Stimulated activated CD4-positive, alpha-beta T cell treated with anti-CD3 and anti-CD28 coated beads, Interleukin-4, amount 100 ng/mL, for 1 hour (primary cell): ENCODE measurements around the gene PTGDS.

ENCODE experiments used
- DNase-seq: peaks from one replicate; pipeline ENCODE4 v3.0.0-alpha.2; 2020

The PTGDS gene

DNA sequence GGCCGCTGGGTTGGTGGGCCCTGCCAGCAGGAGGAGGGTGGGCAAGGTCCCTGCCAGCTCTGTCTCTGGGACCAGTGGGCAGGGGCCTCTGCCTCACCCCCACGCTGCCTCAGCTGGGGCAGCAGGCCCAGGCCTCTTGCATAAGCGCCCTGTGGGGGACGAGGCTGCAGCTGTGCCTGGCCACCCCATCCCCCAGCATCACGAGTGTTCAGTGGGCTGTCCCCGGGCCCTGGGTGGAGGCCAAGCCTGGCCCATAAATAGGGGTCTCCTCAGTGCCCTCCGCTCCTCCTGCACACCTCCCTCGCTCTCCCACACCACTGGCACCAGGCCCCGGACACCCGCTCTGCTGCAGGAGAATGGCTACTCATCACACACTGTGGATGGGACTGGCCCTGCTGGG is at the start of gene PTGDS:
Gene PTGDS (plus strand): TSS at position 282 of the 400 bp plus-strand sequence. CDS start 75 bp downstream, at position 357.
- no peak for DNase-seq

DNA sequence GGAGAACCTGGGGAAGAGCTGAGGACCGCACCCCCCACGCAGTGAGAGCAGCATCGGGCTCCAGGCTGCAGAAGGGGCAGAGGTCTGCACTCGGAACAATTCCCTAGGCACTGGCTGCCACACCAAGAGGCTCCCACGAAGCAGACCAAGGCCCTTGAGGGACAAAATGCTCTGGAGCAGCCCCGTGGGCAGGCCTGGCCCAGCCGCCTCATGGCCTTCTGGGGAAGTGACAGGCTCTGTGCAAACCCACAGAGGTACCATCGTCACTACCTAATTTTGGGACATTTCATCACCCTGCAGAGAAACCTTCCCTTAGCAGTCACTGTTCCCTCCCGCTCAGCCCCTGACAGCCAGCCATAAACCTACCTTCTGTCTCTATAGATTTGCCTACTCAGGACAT is 48.7 kb upstream of the PTGDS start:
- DNase-seq, result no peak

- DNase-seq, result no peak
These were observed 47.3 kb upstream of the PTGDS start for GRCh38 chr9:136930014-136930413.

DNA sequence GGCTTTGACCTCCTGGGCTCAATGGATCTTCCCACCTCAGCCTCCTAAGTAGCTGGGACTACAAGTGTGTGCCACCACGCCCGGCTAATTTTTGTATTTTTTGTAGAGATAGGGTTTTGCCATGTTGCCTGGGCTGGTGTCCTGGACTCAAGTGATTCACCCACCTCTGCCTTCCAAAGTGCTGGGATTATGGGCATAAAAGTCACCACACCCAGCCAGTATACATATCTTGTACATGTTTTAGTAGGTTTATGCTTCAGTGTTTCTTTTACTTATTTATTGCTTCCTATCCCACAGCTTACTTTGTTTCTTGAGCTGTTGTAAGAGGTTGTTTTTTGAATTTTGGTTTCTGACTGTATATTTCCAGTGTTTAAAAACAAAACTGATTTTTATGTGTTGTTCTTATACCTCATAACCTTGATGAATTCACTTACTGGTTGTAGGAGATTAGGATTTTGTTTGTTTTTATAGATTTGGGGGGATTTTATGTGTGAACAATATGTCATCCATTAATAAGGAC is 45.6 kb upstream of the PTGDS start:
- DNase-seq, result no peak

GRCh38 chr9:136934277-136934676 is 43.0 kb upstream of the PTGDS start:
- no peak for DNase-seq

GRCh38 chr9:136935651-136936050 is 41.7 kb upstream of the PTGDS start:
- no peak for DNase-seq

DNA sequence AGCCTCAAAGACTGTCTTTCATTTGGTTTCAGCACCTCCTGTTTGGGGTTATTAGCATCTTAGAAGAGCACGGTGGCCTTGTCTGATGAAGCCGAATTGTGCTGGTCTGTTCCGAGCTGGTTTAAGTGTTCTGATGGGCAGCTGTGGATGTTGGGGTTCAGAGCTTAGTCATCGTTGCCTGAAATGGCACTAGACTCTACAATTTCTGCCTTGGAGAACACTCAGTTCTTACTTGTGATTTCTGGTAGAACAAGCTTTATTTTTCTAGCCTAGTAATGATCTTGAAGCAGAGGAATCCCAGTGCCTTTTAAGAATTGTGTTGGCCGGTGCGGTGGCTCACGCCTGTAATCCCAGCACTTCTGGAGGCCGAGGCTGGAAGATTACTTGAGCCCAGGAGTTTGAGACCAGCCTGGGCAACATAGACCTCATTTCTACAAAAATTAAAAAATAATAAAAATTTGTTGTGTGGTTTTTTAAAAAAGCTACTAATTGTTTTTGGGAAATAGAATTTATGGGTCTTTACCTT is 40.6 kb upstream of the PTGDS start:
- no peak for DNase-seq

- no peak for DNase-seq
These were observed 39.9 kb upstream of the PTGDS start for GRCh38 chr9:136937186-136938001.

DNA sequence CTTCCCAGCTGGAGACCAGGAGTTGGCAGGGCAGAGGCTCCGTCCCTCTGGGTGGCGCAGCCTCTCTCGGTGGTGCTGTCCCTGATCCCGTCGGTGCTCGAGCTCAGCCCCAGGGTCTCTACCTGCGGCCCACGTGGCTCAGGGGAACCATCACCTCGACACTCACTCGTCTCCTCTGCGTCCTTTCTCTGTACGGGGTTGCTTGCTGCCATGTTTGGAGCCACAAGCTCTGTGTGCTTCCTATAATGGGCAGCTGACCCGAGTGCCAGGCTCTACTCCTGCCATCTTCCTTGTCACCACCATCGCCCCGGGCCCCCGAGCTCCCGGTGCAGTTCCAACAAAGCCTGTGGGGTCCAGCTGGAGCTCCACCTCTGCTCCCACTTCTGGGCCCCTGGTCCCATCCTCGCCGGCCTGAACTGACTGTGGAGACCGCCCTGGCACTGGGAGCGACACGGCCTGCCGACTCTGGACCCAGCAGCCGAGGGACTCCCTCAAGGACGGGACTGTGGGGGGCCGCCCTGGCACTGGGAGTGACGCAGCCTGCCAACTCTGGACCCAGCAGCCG is 37.8 kb upstream of the PTGDS start:
- DNase-seq, result no peak

GRCh38 chr9:136939996-136940525 is 37.2 kb upstream of the PTGDS start:
- DNase-seq, result no peak

- no peak for DNase-seq
These were observed 36.6 kb upstream of the PTGDS start for GRCh38 chr9:136940526-136941230.

DNA sequence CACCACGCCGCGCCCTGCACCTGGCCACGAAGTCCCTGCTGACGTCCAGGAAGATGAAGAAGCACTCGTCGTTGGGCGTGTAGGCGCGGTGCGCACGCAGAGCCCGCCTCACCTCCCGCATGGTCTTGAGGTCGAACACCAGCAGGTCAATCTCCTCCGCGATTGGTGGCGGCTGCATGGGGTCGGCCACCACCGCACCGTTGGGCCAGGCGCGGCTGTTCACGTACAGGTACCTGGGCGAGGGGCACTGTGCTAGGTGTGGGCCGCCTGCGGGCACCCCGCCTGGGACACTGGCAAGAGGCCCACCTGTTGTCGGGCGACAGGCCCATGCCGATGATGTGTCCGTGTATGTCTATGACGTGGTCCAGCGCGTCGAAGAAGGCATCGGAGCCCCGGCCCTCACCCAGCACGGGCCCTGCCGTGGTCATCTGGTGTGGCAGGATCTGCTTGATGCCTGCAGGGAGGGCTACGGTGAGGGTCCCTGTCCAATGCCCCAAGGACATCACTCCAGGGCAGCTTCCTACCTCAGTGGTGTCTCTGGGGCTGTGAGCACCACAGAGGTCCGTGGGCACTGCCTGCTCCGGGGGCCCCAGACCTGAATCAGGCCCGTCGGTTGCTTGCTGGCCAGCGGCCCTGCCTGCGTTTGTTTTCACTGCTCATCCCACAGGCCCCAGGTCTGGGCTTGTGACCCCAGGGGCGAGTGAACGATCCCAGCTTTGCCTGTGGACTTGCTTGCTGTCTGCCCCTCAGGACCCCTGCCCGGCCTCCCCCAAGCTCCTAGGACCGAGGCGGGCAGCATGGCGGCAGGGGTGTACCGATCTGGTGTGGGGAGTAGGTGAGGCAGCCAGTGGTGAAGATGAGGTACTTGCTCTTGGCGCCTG is 35.8 kb upstream of the PTGDS start:
- DNase-seq, result no peak

- DNase-seq, result no peak
These were observed 35.0 kb upstream of the PTGDS start for GRCh38 chr9:136942112-136942880.

DNA sequence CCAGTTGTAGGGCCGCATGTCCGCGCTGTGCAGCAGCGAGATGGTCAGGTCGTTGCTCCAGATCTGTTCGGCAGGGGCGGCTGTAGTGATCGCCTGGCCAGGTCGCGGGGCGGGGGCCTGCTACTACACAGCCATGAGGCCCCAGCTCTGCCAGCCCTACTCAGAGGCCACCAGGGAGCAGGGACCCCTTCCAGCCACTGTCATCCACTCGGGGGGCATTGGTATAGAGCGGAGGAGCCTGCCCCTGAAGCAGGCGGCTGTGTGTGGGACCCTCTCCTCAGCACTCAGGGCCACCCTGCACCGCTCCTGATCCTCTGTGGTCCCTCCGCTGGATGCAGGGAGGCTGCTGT is 34.4 kb upstream of the PTGDS start:
- no peak for DNase-seq

DNA sequence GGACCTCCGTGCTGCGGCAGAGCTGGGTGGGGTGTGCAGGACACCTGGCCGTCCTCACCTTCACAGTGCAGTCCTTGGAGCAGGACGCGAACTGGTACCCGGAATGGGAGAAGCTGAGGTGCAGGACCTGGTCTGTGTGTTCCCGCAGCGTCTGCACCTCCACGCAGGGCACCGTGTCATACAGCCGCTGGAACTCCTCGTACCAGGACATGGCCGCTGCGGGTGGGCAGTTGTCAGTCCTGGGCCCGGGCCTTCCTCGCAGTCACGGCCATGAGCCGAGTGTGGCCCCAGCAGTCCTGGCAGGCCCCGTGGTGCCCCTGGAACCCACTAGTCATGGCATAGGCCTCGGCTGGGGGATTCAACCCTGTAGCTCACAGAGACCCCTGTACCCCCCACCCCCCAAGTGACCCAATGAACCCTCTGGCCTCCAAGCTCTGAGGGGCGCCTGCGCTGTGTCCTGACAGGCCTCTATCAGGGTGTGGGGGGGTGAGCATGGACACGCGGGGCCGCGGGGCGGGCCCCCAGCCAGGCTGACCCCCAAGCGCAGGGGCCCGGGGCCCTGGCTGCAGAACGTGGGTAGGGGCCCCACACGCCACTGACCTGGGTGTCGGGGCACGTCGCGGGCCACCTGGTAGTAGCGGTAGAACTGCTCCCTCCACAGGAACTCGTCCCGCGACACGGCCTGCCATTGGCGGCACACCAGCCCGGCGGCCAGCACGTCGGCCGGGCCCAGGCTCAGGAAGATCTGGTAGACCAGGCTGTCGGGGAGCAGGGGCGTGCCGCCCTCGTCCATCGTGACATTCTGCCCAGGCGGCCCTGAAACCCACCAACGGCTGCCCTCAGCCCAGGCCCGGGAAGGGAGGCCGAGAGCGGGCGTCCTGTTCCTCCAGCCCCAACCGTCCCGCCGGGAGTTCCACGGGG is 33.8 kb upstream of the PTGDS start:
- DNase-seq, result peak; percentile 31

GRCh38 chr9:136944212-136944518 is 33.1 kb upstream of the PTGDS start:
- DNase-seq, result no peak

DNA sequence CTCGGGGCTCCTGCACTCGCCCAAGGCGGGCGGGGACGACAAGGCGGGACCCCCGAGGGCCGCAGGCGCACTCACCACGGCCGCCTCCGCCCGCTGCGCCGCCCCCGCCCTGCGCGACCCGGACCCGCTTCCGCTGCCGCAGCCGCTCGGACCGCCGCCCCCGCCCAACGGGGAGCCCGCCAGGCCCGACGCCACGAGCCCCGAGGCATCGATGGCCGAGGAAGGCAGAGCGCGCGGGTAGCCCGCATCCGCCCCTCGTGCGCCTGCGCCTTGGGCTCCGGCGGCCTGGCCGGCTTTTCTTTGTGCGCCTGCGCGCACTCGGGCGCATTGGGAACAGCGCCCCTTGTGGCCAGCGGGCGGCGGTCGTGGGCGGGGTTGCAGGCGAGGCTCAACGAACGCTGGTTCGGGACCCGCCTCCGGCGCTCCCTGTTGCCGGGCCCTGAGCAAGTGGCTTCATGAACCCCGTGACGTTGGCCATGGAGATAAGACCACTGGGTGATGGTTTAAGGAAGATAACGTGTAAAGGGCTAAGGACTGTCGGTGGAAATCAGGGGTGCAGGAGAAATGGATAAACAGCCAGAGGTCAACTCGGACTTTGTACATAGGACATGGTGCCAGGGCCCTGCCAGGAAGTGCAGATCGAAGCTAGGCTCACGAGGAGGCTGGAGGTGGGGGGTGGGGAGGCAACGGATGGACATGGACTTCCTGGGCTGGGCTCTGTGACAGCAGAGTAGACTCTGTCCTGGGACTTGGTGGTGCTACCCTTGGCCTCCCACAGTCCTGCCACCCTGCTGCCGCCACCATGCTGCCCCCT is 32.6 kb upstream of the PTGDS start, which contains the start of the genes C8G and FBXW5:
Gene C8G (plus strand): TSS at position 725 of the 814 bp plus-strand sequence. CDS start 78 bp downstream, at position 803.
Gene FBXW5 (minus strand): TSS at position 220 of the 814 bp plus-strand sequence. CDS start 655 bp downstream, outside the sequence.
- peak; percentile 94 for DNase-seq

GRCh38 chr9:136945333-136946227 is 31.7 kb upstream of the PTGDS start:
- no peak for DNase-seq
